OCI-LY3 (cell line): ENCODE measurements around the gene ZNF354B.

Experiments
- EZH2phosphoT487 ChIP-seq: fragments of 200-600 bp; shearing (Covaris generic); IDR thresholded peaks from 2 replicates; pipeline ENCODE4 v1.6.1; 2018; ENCODE audit warnings: antibody characterized with exemption, mixed run types, low read depth
- TF ChIP-seq, protein P1 (sequence below): fragments of 200-600, 300-600 bp; sonication (generic); IDR thresholded peaks from 2 replicates; pipeline ENCODE4 v1.5.1; 2014; ENCODE audit warnings: antibody characterized with exemption, low read length, low read depth

DNA sequence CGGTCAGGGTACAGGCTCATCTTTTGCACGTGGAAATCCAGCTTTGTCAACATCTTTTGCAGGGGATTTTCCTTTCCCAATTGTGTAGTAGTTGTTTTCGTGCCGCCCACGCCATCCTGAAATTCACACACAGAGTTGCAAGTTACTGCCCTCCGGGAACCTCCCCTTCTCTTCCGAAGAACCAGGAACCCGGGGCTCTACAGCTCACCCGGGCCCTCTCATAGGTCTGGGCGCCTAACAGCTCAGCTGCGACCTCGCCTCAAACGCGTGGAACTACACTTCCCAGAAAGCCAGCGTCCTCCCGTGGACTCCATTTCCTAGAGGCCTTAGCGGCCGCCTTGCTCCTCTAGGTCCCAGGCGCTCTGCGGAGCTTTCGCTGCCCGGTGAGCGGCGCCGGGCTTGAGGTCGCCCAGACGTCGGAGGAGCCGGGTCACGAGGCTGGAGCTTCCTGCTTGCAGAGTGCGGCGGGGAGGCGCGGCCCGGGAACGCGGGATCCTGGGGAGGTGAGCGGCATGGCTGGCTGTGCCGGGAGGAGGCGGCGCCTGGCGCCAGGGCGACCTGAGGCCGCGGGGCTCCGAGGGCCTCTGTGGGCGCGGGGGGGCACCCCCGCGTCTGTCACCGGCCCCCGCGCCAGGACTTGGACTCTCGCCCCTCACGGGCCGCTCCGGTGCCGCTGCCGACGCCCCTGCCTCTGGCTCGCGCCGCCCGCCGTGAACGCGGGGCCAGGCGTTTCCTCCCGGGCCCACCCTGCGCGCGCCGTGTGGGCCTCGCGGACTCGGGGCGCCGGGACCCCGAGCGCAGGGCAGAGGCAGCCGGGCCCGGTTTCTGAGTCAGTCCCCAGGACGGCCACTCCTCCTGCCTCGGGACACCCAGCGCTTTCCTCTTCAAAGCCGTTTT is at the start of gene ZNF354B:
- TF ChIP-seq, protein P1, sequence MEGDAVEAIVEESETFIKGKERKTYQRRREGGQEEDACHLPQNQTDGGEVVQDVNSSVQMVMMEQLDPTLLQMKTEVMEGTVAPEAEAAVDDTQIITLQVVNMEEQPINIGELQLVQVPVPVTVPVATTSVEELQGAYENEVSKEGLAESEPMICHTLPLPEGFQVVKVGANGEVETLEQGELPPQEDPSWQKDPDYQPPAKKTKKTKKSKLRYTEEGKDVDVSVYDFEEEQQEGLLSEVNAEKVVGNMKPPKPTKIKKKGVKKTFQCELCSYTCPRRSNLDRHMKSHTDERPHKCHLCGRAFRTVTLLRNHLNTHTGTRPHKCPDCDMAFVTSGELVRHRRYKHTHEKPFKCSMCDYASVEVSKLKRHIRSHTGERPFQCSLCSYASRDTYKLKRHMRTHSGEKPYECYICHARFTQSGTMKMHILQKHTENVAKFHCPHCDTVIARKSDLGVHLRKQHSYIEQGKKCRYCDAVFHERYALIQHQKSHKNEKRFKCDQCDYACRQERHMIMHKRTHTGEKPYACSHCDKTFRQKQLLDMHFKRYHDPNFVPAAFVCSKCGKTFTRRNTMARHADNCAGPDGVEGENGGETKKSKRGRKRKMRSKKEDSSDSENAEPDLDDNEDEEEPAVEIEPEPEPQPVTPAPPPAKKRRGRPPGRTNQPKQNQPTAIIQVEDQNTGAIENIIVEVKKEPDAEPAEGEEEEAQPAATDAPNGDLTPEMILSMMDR = no peak
- TF ChIP-seq EZH2phosphoT487 = no peak
